Neural progenitor cell (in vitro differentiated cells): ENCODE results near the gene TACR1. TPM values are rescaled to one million over a fixed set of nuclear protein-coding genes. Genes with fewer than 3 reads are reported as not detected.

Source experiments
- DNase-seq: peaks from one replicate; pipeline ENCODE4 v3.0.0-alpha.2; 2016; ENCODE audit warnings: low spot score
- H2AFZ ChIP-seq: fragments of 200-600 bp; sonication (generic); replicated peaks from 2 replicates; pipeline ENCODE4 v1.6.1; 2016; ENCODE audit warnings: antibody characterized with exemption
- H3F3A ChIP-seq: fragments of 200-600 bp; sonication (generic); 2 replicates; pipeline ENCODE4 v1.6.1; 2016; ENCODE audit warnings: antibody characterized with exemption, low read depth
- H3K27ac ChIP-seq: fragments of 200-600 bp; sonication (generic); 2 replicates; pipeline ENCODE4 v1.5.1; 2016; ENCODE audit warnings: mild to moderate bottlenecking
- H3K27me3 ChIP-seq: fragments of 200-600 bp; sonication (generic); 2 replicates; pipeline ENCODE4 v1.6.1; 2016; ENCODE audit warnings: mild to moderate bottlenecking, moderate library complexity
- H3K36me3 ChIP-seq: fragments of 200-600 bp; sonication (generic); 2 replicates; pipeline ENCODE4 v1.5.1; 2016
- H3K4me1 ChIP-seq: fragments of 200-600 bp; sonication (generic); 2 replicates; pipeline ENCODE4 v1.6.1; 2016; ENCODE audit warnings: mixed run types
- H3K4me2 ChIP-seq: fragments of 200-600 bp; sonication (generic); 2 replicates; pipeline ENCODE4 v1.6.1; 2016
- H3K4me3 ChIP-seq: fragments of 200-600 bp; sonication (generic); 2 replicates; pipeline ENCODE4 v1.5.1; 2016
- H3K79me2 ChIP-seq: fragments of 200-600 bp; sonication (generic); 2 replicates; pipeline ENCODE4 v1.6.1; 2016; ENCODE audit warnings: low read depth
- H3K9ac ChIP-seq: fragments of 200-600 bp; sonication (generic); 2 replicates; pipeline ENCODE4 v1.6.1; 2016
- H3K9me3 ChIP-seq: fragments of 200-600 bp; sonication (generic); 2 replicates; pipeline ENCODE4 v1.5.1; 2016; ENCODE audit warnings: low read depth
- H4K20me1 ChIP-seq: fragments of 200-600 bp; sonication (generic); 2 replicates; pipeline ENCODE4 v1.6.1; 2016; ENCODE audit warnings: low read depth
- H3K27ac Mint-ChIP-seq: 3 replicates; pipeline ENCODE4 v1.8.0; 2021; ENCODE audit warnings: mixed read lengths
- H3K27me3 Mint-ChIP-seq: 2 replicates; pipeline ENCODE4 v1.8.0; 2022; ENCODE audit warnings: low read depth, mild to moderate bottlenecking, inconsistent platforms, moderate library complexity, mixed read lengths; ENCODE audit not compliant: insufficient read depth
- H3K36me3 Mint-ChIP-seq: 3 replicates; pipeline ENCODE4 v1.8.0; 2021; ENCODE audit warnings: mixed read lengths
- H3K4me1 Mint-ChIP-seq: 3 replicates; pipeline ENCODE4 v1.8.0; 2021; ENCODE audit warnings: mixed read lengths
- H3K4me3 Mint-ChIP-seq: 3 replicates; pipeline ENCODE4 v1.8.0; 2021; ENCODE audit warnings: mild to moderate bottlenecking, moderate library complexity, mixed read lengths
- H3K9me3 Mint-ChIP-seq: 3 replicates; pipeline ENCODE4 v1.8.0; 2020; ENCODE audit warnings: mixed read lengths
- EZH2 ChIP-seq: fragments of 200-600 bp; sonication (generic); IDR thresholded peaks from 2 replicates; pipeline ENCODE4 v1.6.1; 2017; ENCODE audit warnings: antibody characterized with exemption, mild to moderate bottlenecking, moderate library complexity
- EZH2phosphoT487 ChIP-seq: fragments of 200-600 bp; sonication (generic); IDR thresholded peaks from 2 replicates; pipeline ENCODE4 v1.6.1; 2017; ENCODE audit warnings: antibody characterized with exemption
- total RNA-seq: library from RNA; depleted of rRNA; stranded (reverse); fragments of >200 nt; gene quantifications from 2 replicates; pipeline ENCODE4 v1.2.3, GENCODE V29; 2015; ENCODE audit warnings: low replicate concordance
- TF ChIP-seq, protein P1 (sequence below): fragments of 200-600 bp; sonication (generic); IDR thresholded peaks from 2 replicates; pipeline ENCODE4 v1.5.1; 2017; ENCODE audit warnings: antibody characterized with exemption, mild to moderate bottlenecking

TACR1 gene
- total RNA-seq, 1 donor from 2014 or later = not detected

- H3K27me3 Mint-ChIP-seq = no peaks in the 10 kb centered on the region
- H3K36me3 ChIP-seq = no peaks in the 10 kb centered on the region
- no peaks in the 10 kb centered on the region for H3K79me2 ChIP-seq
- no peak overlapping the region for H3K4me2 ChIP-seq
- DNase-seq = no peak
- H3K27ac Mint-ChIP-seq = no peak overlapping the region
- no peaks in the 10 kb centered on the region for H3K27me3 ChIP-seq
- TF ChIP-seq, protein P1, sequence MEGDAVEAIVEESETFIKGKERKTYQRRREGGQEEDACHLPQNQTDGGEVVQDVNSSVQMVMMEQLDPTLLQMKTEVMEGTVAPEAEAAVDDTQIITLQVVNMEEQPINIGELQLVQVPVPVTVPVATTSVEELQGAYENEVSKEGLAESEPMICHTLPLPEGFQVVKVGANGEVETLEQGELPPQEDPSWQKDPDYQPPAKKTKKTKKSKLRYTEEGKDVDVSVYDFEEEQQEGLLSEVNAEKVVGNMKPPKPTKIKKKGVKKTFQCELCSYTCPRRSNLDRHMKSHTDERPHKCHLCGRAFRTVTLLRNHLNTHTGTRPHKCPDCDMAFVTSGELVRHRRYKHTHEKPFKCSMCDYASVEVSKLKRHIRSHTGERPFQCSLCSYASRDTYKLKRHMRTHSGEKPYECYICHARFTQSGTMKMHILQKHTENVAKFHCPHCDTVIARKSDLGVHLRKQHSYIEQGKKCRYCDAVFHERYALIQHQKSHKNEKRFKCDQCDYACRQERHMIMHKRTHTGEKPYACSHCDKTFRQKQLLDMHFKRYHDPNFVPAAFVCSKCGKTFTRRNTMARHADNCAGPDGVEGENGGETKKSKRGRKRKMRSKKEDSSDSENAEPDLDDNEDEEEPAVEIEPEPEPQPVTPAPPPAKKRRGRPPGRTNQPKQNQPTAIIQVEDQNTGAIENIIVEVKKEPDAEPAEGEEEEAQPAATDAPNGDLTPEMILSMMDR = no peak
- TF ChIP-seq EZH2 (no peak), EZH2phosphoT487 (no peak)
- no peak overlapping the region for H2AFZ ChIP-seq
- no peaks in the 10 kb centered on the region for H3K9me3 ChIP-seq
- no peak overlapping the region for H3K4me3 Mint-ChIP-seq
- peaks cover 3% of the 10 kb centered on the region for H3K4me1 Mint-ChIP-seq
- no peak overlapping the region for H3K9ac ChIP-seq
- H3K36me3 Mint-ChIP-seq = peaks cover 2% of the 10 kb centered on the region
- H3K4me1 ChIP-seq = no peaks in the 10 kb centered on the region
- H3K27ac ChIP-seq = no peak overlapping the region
- no peak overlapping the region for H3K4me3 ChIP-seq
- no peaks in the 10 kb centered on the region for H3K9me3 Mint-ChIP-seq
- H4K20me1 ChIP-seq = no peaks in the 10 kb centered on the region
- H3F3A ChIP-seq = no peaks in the 10 kb centered on the region
Observed at GRCh38 chr2:75007061-75007460, 192.3 kb downstream of the TACR1 start.

DNA sequence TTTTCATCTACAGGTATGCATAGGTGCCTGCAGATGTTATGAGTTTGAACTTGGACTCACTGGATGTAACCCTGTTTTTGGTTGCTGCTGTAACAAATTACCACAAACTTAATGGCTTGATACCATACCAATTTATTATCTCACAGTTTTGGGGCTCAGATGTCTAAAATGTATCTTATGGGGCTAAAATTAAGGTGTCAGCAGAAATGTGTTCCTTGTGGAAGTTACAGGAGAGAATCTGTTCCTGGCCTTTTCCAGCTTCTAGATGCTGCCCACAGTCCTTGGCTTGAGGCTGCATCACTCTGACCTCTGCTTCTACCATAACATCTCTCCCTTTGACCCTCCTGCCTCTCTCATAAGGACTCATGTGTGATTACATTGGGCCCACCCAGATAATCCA, 193.3 kb downstream of the TACR1 start:
- H2AFZ ChIP-seq = no peak overlapping the region

DNA sequence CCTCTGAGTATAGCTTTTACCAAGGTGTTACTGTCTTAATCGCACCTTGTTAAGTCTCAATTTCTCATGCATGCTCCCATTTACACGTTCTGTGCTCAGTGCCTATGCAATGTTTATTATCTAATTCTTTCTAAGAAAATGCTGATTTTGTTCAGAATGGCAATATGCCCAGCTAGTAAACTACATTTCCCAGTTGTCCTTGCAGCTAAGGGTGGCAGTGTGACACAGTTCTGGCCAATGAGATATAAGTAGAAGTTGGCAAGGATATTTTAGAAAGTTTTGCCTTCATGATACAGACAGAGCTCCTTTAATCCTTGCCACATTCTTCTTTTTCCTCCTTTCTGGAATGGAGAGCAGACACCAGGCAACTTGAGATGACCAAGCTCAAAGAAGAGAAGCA, 195.5 kb downstream of the TACR1 start:
- H2AFZ ChIP-seq = no peak overlapping the region
- Mint-ChIP-seq H3K4me3 (no peak overlapping the region), H3K36me3 (peaks cover 2% of the 10 kb centered on the region)

More for the DNA sequence above, 193.3 kb downstream of the TACR1 start:
- no peaks in the 10 kb centered on the region for H4K20me1 ChIP-seq
- no peaks in the 10 kb centered on the region for H3F3A ChIP-seq
- Mint-ChIP-seq H3K4me3 (no peak overlapping the region), H3K36me3 (peaks cover 2% of the 10 kb centered on the region), H3K9me3 (no peaks in the 10 kb centered on the region), H3K27me3 (no peaks in the 10 kb centered on the region), H3K4me1 (peaks cover 3% of the 10 kb centered on the region), H3K27ac (no peak overlapping the region)
- no peak overlapping the region for H3K4me3 ChIP-seq
- no peaks in the 10 kb centered on the region for H3K27me3 ChIP-seq
- no peaks in the 10 kb centered on the region for H3K9me3 ChIP-seq
- H3K9ac ChIP-seq = no peak overlapping the region
- H3K79me2 ChIP-seq = no peaks in the 10 kb centered on the region
- TF ChIP-seq, protein P1 = no peak
- no peak overlapping the region for H3K27ac ChIP-seq
- H3K4me1 ChIP-seq = no peaks in the 10 kb centered on the region
- H3K36me3 ChIP-seq = no peaks in the 10 kb centered on the region
- no peak for DNase-seq
- H3K4me2 ChIP-seq = no peak overlapping the region

More for the DNA sequence above, 195.5 kb downstream of the TACR1 start:
- H4K20me1 ChIP-seq = no peaks in the 10 kb centered on the region
- H3K4me2 ChIP-seq = no peak overlapping the region
- no peaks in the 10 kb centered on the region for H3K79me2 ChIP-seq
- no peak overlapping the region for H3K4me3 ChIP-seq
- Mint-ChIP-seq H3K4me1 (peaks cover 3% of the 10 kb centered on the region), H3K27ac (no peak overlapping the region), H3K27me3 (no peaks in the 10 kb centered on the region), H3K9me3 (no peaks in the 10 kb centered on the region)
- H3K27ac ChIP-seq = no peak overlapping the region
- TF ChIP-seq, protein P1 = no peak
- no peak for TF ChIP-seq EZH2phosphoT487
- no peak for TF ChIP-seq EZH2
- no peaks in the 10 kb centered on the region for H3K27me3 ChIP-seq
- H3K9ac ChIP-seq = no peak overlapping the region
- no peak for DNase-seq
- H3F3A ChIP-seq = no peaks in the 10 kb centered on the region
- no peaks in the 10 kb centered on the region for H3K4me1 ChIP-seq
- H3K36me3 ChIP-seq = no peaks in the 10 kb centered on the region
- no peaks in the 10 kb centered on the region for H3K9me3 ChIP-seq
